NCI-H524 (cell line): ENCODE data around the gene HOXB1.
A peak's percentile ranks its signal among the peaks of the same experiment; 100 is the strongest.
"Not testable (repeated sequence)": the region's sequence is repeated elsewhere in the genome, so short reads cannot be mapped to it uniquely, and the experiment has no call there.

ENCODE experiments used
- DNase-seq, 2 experiments: peaks; one replicate each; lab custom pipeline; 2025; lab: John Stamatoyannopoulos, UW

The HOXB1 gene

DNA sequence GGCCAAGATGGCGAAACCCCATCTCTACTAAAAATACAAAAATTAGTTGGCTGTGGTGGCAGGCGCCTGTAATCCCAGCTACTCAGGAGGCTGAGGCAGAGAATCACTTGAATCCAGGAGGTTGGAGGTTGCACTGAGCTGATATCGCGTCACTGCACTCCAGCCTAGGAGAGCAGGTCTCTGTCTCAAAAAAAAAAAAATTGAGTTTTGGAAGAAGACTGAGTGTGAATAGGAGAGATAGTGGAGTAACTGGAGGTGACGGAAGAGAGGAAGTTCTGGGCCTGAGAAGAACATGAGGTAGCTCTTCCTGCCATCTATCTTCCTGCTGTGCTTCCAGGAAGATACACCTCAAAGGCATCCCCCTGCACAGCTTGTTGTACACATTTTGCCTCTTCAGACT lies 11.4 kb downstream of the HOXB1 start:
- no peak for DNase-seq

DNA sequence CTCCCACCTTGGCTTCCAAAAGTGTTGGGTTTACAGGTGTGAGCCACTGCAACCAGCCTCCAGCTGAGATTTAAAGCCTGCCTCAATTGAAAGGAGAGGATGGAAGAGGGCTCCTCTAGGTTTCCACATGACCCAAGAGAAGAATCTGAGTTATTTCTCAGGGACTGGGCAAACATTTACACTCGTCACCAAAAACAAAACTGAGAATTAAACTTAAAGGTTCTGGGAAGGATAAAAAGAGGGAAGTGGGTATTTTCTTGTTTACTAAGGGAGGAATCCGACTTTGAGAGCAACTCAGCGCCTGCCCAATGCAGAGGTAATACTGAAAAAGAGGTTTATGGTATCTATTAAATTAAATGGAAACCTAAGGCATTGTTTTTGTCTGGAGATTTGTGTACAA lies 13.3 kb downstream of the HOXB1 start:
- no peak for DNase-seq

- no peak for DNase-seq
Observed at GRCh38 chr17:48515925-48516900, 14.6 kb downstream of the HOXB1 start.

- DNase-seq, result no peak
Observed at GRCh38 chr17:48514477-48514876, 16.3 kb downstream of the HOXB1 start.

DNA sequence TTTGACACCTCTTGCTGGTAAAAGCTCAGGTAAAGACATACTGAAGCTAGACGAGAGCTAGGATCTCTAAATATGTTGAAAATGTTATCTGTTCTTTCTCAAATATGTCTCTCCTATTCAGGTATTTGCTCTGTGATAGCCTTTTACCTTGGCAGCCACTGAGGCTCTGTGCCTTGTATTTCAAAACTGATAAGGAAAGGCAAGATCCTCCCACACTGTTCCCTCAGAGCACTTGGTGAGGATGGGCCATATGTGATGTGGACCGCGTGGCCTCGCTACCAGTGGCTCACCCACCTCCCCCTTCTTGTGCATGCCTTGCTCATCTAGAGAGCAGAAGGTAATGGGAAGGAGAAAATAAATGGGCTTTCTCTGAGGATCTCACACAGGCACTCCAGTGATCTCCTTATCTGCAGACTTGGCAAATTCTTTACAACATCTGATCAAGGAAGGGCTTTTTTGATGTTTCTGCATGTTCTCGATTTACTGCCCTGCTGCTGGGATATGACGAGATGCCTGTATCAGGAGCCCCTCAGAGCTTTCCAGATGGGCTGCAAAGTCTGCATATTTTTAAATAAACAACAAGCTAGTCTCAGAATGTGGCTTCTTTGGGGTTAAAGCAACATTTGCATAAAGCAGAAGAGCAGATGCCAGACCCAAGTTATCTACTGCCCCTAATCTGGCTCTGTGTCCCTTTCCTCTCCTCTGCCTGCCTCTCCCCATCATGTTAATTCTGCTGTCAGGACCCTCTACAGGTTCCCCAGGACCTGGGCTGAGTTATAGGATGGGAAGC lies 16.9 kb downstream of the HOXB1 start:
- no peak for DNase-seq

GRCh38 chr17:48513097-48513496 lies 17.7 kb downstream of the HOXB1 start:
- DNase-seq, result no peak

GRCh38 chr17:48510761-48511604 lies 19.8 kb downstream of the HOXB1 start:
- no peak for DNase-seq

- no peak for DNase-seq
Observed at GRCh38 chr17:48510381-48510760, 20.4 kb downstream of the HOXB1 start.

GRCh38 chr17:48509708-48510107 lies 21.1 kb downstream of the HOXB1 start:
- not testable (repeated sequence) for DNase-seq

DNA sequence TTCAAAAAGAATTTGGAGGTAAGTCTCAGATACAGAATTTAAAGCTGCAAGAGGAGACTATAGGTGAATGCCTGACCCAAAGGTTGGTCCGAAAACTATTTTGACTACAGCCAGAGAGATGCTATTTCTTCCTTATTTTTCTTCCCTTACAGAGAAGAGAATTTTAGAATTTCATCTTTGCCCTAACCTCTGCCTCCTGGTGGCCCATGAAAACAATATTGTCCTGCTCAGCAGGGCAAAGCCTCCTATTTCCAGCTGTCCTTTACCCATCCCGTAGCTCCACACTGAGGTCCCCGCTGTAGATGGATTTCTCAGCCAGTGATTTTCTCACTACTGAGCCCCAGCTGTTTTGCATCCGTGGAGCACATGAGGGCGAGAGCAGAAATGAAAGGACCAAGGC lies 24.6 kb downstream of the HOXB1 start:
- DNase-seq, result no peak

DNA sequence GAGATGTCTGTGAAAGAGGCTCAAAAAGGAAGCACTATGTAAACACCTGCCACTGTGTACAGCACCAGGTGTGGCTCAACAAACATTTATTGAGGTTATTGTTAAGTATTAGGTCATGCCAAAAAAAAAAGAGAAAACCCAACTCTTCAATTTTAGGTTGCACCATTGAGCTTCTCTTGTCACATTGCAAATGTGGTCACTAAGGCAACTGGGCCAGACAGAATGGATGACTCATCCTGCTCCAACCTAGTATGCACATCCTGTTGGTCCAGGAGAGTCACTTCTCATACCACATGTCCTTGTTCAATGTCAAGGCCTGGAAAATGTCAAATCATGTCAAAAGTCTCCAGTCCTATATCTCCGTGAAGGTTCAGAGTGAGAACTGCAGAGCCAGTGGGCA lies 25.0 kb downstream of the HOXB1 start:
- DNase-seq, result no peak

GRCh38 chr17:48504953-48505352 lies 25.9 kb downstream of the HOXB1 start:
- no peak for DNase-seq

GRCh38 chr17:48503747-48504146 lies 27.1 kb downstream of the HOXB1 start:
- peak in 1 of 2 experiments; percentile 12 for DNase-seq

- DNase-seq, result no peak
Observed at GRCh38 chr17:48502901-48503300, 27.9 kb downstream of the HOXB1 start.

- DNase-seq, result no peak
Observed at GRCh38 chr17:48502312-48502711, 28.5 kb downstream of the HOXB1 start.

GRCh38 chr17:48500435-48501426 lies 30.1 kb downstream of the HOXB1 start:
- DNase-seq, result no peak

DNA sequence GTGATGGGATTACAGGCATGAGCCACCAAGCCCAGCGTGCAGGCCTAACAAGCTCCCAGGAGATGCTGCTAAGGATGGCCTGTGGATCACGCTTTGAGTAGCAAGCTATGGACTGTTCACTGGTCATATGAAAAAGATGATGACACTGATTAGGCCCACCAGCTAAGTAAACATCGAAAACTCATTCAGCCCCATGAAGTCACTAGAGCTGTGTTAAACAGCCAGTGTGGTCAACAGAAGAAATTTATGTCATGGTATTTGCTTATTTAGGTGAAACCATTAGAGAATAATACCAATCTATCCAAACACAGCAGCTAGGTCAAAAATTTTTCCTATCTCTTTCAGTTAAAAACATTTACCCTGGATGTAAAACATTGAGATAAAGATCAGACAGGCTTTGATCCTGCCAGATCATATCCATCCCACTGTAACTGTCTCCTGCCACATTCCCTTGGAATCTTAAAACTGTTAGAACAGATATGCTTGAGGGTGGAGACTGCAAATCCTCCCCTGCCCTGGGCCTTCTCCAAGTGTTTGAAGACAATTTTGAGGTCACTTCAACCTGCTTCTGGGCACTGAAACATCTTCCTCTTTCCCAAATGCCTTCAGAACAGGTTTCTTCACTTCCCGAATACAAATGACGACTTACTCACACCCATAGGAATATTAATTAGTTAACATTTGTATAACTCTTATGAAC lies 30.9 kb downstream of the HOXB1 start:
- DNase-seq, result no peak

DNA sequence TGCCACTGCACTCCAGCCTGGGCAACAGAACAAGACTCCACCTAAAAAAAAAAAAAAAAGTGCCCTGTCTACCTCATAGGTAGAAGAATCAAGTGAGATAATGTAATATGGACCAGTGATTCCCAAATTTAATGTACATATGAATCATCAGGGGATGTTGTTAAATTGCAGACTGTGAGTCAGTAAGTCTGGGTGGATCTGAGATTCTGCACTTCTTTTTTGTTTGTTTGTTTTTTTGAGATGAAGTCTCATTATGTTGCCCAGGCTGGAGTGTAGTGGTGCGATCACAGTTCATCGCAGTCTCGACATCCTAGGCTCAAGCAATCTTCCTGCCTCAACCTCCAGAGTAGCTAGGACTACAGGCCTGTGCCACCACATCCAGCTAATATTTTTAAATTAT lies 31.6 kb downstream of the HOXB1 start:
- DNase-seq, result no peak

- peak in 1 of 2 experiments; percentile 14 for DNase-seq
Observed at GRCh38 chr17:48498164-48498850, 32.5 kb downstream of the HOXB1 start.

DNA sequence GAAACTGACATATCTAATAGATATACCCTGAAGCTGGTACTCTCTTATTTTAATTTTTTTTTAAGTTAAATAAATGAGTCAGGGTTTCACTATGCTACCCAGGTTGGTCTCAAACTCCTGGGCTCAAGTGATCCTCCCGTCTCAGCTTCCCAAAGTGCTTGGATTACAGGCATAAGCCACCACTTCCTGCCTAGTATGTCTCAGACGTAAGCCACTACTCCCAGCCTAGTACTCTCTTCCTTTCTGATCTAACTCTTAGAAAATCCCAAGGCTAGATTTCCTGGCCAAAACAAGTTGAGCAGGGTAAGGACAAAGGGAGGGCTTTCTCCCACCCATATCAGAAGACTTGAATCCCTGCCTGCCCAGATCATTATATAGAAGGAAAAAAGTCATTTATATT lies 33.7 kb downstream of the HOXB1 start:
- no peak for DNase-seq
